GM23248 (cell line): Measurements from ENCODE around the gene GCC2.

ENCODE experiments used
- EZH2 ChIP-seq: fragments of 200-600 bp; sonication (generic); IDR thresholded peaks from 2 replicates; pipeline ENCODE4 v1.6.1; 2018; ENCODE audit warnings: antibody characterized with exemption, mild to moderate bottlenecking; ENCODE audit not compliant: insufficient read depth, poor library complexity, severe bottlenecking
- EZH2phosphoT487 ChIP-seq: fragments of 200-600 bp; sonication (generic); IDR thresholded peaks from 2 replicates; pipeline ENCODE4 v1.6.1; 2018; ENCODE audit warnings: antibody characterized with exemption, moderate library complexity, mild to moderate bottlenecking, low read depth; ENCODE audit not compliant: insufficient read depth

- no peak for TF ChIP-seq EZH2phosphoT487
- no peak for TF ChIP-seq EZH2
Measured at GRCh38 chr2:108491848-108492247, 42.8 kb downstream of the GCC2 start.
